ENCODE measurements around the gene ALDH3B1.

Gene ALDH3B1

DNA sequence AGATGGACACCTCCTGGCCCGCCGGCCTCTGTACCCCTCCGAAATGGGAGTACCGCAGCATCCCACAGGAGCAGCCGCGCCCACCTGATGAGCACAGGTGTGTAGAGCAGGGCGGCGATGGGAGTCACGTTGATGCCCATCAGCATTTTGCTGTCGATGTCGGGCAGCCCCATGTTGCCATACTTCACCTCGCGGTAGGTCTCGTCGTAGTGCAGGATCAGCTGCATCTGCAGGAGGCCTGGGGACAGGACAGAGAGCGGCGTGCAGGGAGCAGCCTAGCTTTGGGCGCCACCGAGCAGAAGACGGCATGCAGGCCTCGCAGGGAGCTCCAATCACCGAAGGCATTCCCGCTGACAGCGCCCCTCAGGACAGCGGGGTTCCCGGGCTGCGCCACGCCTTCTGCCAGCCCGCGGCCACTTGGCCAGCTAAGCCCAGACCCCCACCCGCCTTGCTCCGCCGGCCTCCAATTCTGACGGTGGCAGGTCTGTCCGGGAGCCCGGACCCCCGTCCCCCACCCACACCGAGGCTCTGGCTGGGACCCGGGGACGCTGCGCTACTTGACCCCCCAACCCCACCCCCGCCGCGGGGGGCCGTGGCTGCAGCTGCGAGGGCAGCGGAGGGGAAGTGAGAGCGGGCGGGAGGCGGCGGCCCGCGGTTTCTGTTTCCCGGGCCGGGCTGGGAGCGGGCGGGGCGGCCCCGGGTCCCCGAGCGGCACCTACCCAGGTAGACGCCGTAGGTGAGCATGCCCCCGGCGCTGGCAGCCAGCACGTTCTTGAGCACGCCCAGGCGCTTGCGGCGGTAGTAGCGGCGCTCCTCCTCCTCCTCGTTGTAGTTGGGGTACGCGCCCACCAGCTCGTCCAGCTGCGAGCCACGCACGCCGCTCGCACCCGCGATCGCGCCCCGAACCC is 6.9 kb upstream of the ALDH3B1 start (continued):
- TF ChIP-seq, protein P1, sequence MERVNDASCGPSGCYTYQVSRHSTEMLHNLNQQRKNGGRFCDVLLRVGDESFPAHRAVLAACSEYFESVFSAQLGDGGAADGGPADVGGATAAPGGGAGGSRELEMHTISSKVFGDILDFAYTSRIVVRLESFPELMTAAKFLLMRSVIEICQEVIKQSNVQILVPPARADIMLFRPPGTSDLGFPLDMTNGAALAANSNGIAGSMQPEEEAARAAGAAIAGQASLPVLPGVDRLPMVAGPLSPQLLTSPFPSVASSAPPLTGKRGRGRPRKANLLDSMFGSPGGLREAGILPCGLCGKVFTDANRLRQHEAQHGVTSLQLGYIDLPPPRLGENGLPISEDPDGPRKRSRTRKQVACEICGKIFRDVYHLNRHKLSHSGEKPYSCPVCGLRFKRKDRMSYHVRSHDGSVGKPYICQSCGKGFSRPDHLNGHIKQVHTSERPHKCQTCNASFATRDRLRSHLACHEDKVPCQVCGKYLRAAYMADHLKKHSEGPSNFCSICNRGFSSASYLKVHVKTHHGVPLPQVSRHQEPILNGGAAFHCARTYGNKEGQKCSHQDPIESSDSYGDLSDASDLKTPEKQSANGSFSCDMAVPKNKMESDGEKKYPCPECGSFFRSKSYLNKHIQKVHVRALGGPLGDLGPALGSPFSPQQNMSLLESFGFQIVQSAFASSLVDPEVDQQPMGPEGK (tag by site-specific recombination; IDR thresholded peaks at IDR 0.05) = peak; percentile 14; the same call in 1 of the 2 replicates
- TF ChIP-seq, protein P2, sequence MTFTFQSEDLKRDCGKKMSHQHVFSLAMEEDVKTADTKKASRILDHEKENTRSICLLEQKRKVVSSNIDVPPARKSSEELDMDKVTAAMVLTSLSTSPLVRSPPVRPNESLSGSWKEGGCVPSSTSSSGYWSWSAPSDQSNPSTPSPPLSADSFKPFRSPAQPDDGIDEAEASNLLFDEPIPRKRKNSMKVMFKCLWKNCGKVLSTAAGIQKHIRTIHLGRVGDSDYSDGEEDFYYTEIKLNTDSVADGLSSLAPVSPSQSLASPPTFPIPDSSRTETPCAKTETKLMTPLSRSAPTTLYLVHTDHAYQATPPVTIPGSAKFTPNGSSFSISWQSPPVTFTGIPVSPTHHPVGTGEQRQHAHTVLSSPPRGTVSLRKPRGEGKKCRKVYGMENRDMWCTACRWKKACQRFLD (tag by site-specific recombination; IDR thresholded peaks at IDR 0.05) = no peak
- TF ChIP-seq ZNF664 (tag by site-specific recombination; IDR thresholded peaks at IDR 0.05) (no peak), ZNF416 (tag by site-specific recombination; IDR thresholded peaks at IDR 0.05) (no peak), GLIS2 (tag by site-specific recombination; IDR thresholded peaks at IDR 0.05) (peak; percentile 48), ZNF239 (tag by site-specific recombination; IDR thresholded peaks at IDR 0.05) (no peak), GLIS1 (tag by site-specific recombination; IDR thresholded peaks at IDR 0.05) (peak; percentile 33; the same call in 1 of the 2 replicates), ZNF707 (tag by site-specific recombination; IDR thresholded peaks at IDR 0.05) (no peak)

- Histone ChIP-seq H3K27ac (ENCODE audit: extremely low read depth, low read depth, low read length) (no peak within 1 kb of the TSS), H3K36me3 (ENCODE audit: control insufficient read depth in 2 of 2, insufficient read depth in 1 of 2, low read length in 2 of 2) (no peaks in the 10 kb centered on the region), H3K9me3 (ENCODE audit: control insufficient read depth, insufficient read depth, low read depth, low read length) (no peaks in the 10 kb centered on the region), H3K4me1 (ENCODE audit: control insufficient read depth, insufficient read depth, low read length) (no peaks in the 10 kb centered on the region; the same call in 1 of the 2 replicates), H3K4me3 (ENCODE audit: low read depth, low read length) (peak within 1 kb of the TSS; percentile 48)
- ChIA-PET CTCF (no interaction called here), POLR2A (interaction anchor here (1.1 kb wide), 1 partner anchor 9 kb away, joined by 3 read pairs; no protein-coding TSS in a partner anchor)
- TF ChIP-seq KLF9 (tag by site-specific recombination; IDR thresholded peaks at IDR 0.05; ENCODE audit: low read depth) (peak; percentile 40; the same call in 1 of the 2 replicates), KLF1 (tag by site-specific recombination; IDR thresholded peaks at IDR 0.05) (peak; percentile 56; the same call in 1 of the 2 replicates), KLF17 (tag by site-specific recombination; IDR thresholded peaks at IDR 0.05) (peak; percentile 49; the same call in 1 of the 2 replicates), ZNF654 (tag by site-specific recombination; IDR thresholded peaks at IDR 0.05; ENCODE audit: low read depth) (no peak), KLF10 (tag by site-specific recombination; IDR thresholded peaks at IDR 0.05) (peak; percentile 95), ZNF843 (tag by site-specific recombination; IDR thresholded peaks at IDR 0.05) (0 out of 2 replicates have a peak, but pooled peaks have one; percentile 13), SP2 (tag by site-specific recombination; IDR thresholded peaks at IDR 0.05) (peak; percentile 66), YY2 (tag by site-specific recombination; IDR thresholded peaks at IDR 0.05) (no peak), SP3 (tag by site-specific recombination; IDR thresholded peaks at IDR 0.05) (peak; percentile 88), ZNF580 (tag by site-specific recombination; IDR thresholded peaks at IDR 0.05) (peak; percentile 58; the same call in 1 of the 2 replicates), WT1 (tag by site-specific recombination; IDR thresholded peaks at IDR 0.05) (0 out of 2 replicates have a peak, but pooled peaks have one; percentile 15), ZNF561 (tag by site-specific recombination; IDR thresholded peaks at IDR 0.05; ENCODE audit: borderline replicate concordance) (peak; percentile 72; the same call in 1 of the 2 replicates), ZBTB11 (tag by site-specific recombination; conservative IDR thresholded peaks at IDR 0.05; ENCODE audit: low read depth) (peak; percentile 38; the same call in 1 of the 2 replicates)
- TF ChIP-seq, protein P3, sequence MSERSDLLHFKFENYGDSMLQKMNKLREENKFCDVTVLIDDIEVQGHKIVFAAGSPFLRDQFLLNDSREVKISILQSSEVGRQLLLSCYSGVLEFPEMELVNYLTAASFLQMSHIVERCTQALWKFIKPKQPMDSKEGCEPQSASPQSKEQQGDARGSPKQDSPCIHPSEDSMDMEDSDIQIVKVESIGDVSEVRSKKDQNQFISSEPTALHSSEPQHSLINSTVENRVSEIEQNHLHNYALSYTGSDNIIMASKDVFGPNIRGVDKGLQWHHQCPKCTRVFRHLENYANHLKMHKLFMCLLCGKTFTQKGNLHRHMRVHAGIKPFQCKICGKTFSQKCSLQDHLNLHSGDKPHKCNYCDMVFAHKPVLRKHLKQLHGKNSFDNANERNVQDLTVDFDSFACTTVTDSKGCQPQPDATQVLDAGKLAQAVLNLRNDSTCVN (tag by site-specific recombination; optimal IDR thresholded peaks at IDR 0.05) = peak; percentile 84
- TF ChIP-seq, protein P4, sequence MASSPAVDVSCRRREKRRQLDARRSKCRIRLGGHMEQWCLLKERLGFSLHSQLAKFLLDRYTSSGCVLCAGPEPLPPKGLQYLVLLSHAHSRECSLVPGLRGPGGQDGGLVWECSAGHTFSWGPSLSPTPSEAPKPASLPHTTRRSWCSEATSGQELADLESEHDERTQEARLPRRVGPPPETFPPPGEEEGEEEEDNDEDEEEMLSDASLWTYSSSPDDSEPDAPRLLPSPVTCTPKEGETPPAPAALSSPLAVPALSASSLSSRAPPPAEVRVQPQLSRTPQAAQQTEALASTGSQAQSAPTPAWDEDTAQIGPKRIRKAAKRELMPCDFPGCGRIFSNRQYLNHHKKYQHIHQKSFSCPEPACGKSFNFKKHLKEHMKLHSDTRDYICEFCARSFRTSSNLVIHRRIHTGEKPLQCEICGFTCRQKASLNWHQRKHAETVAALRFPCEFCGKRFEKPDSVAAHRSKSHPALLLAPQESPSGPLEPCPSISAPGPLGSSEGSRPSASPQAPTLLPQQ (tag by site-specific recombination; IDR thresholded peaks at IDR 0.05) = 0 out of 2 replicates have a peak, but pooled peaks have one; percentile 36
These were observed 6.1 kb upstream of the ALDH3B1 start, which contains the start of gene UNC93B1 for GRCh38 chr11:68003846-68004550. Gene UNC93B1, minus strand, starts transcription at chr11:68004097. Its CDS starts 54 bp downstream, at chr11:68004043.
